CD14-positive monocyte (primary cell): Measurements from ENCODE around the gene PCDHA2. TPM values are rescaled to one million over a fixed set of nuclear protein-coding genes. Genes with fewer than 3 reads are reported as not detected.
"Not testable (repeated sequence)": the region's sequence is repeated elsewhere in the genome, so short reads cannot be mapped to it uniquely, and the experiment has no call there.

Source experiments
- DNase-seq, 3 donors: peaks; one replicate each; pipeline ENCODE4 v3.0.0-alpha.2; 2011 to 2022
- H2AFZ ChIP-seq: 2 replicates; pipeline ENCODE4 v1.6.0; 2012; ENCODE audit warnings: mild to moderate bottlenecking, low read depth, low read length, inconsistent platforms; ENCODE audit not compliant: insufficient read depth, poor library complexity, severe bottlenecking
- H3K27ac ChIP-seq, 2 donors: 1 replicate in 1 of 2; 2 replicates in 1 of 2; pipeline ENCODE4 v1.5.1; 2012 to 2013; ENCODE audit warnings: low read length in 2 of 2, control low read depth in 1 of 2, inconsistent platforms in 1 of 2, low read depth in 1 of 2, mild to moderate bottlenecking in 1 of 2
- H3K27me3 ChIP-seq, 2 donors: one replicate each; pipeline versions ENCODE4 v1.6.0 to v1.6.1; 2011 to 2013; ENCODE audit warnings: low read length in 2 of 2; ENCODE audit not compliant: control insufficient read depth in 2 of 2, insufficient read depth in 2 of 2
- H3K36me3 ChIP-seq, 2 donors: replicated peaks in 1 of 2; 1 replicate in 1 of 2; 2 replicates in 1 of 2; pipeline versions ENCODE4 v1.5.1 to v1.6.1; 2012 to 2013; ENCODE audit warnings: low read length in 2 of 2, control low read depth in 1 of 2, inconsistent platforms in 1 of 2, mild to moderate bottlenecking in 1 of 2; ENCODE audit not compliant: insufficient read depth in 2 of 2, control insufficient read depth in 1 of 2
- H3K4me1 ChIP-seq, 2 donors: 1 replicate in 1 of 2; 2 replicates in 1 of 2; pipeline versions ENCODE4 v1.5.1 to v1.6.1; 2012 to 2013; ENCODE audit warnings: low read length in 2 of 2, control low read depth in 1 of 2, inconsistent platforms in 1 of 2, mild to moderate bottlenecking in 1 of 2, moderate library complexity in 1 of 2; ENCODE audit not compliant: insufficient read depth in 2 of 2, control insufficient read depth in 1 of 2
- H3K4me2 ChIP-seq: replicated peaks from 2 replicates; pipeline ENCODE3; 2012; ENCODE audit warnings: low read length, moderate library complexity, mild to moderate bottlenecking; ENCODE audit not compliant: poor library complexity, severe bottlenecking; ENCODE audit errors: extremely low read depth
- H3K4me3 ChIP-seq, 3 experiments: fragments of 200-600 bp in 1 of 3; sonication (generic) in 1 of 3; replicated peaks in 1 of 3; 1 replicate in 2 of 3; 2 replicates in 1 of 3; pipeline ENCODE4 v1.5.1; 2011 to 2013; ENCODE audit warnings: low read length in 3 of 3, mild to moderate bottlenecking in 3 of 3, control low read depth in 2 of 3, low read depth in 2 of 3, inconsistent platforms in 1 of 3, moderate library complexity in 1 of 3
- H3K79me2 ChIP-seq: 2 replicates; pipeline ENCODE4 v1.6.0; 2012; ENCODE audit warnings: mild to moderate bottlenecking, control low read depth, inconsistent platforms, low read length, moderate library complexity; ENCODE audit not compliant: insufficient read depth
- H3K9ac ChIP-seq: 2 replicates; pipeline ENCODE4 v1.6.0; 2017; ENCODE audit warnings: low read length, mild to moderate bottlenecking; ENCODE audit not compliant: insufficient read depth, poor library complexity, severe bottlenecking
- H3K9me3 ChIP-seq, 2 donors: replicated peaks in 1 of 2; 1 replicate in 1 of 2; 2 replicates in 1 of 2; pipeline versions ENCODE4 v1.5.1 to v1.6.1; 2012 to 2013; ENCODE audit warnings: low read length in 2 of 2, control low read depth in 1 of 2; ENCODE audit not compliant: control insufficient read depth in 1 of 2, insufficient read depth in 1 of 2
- H4K20me1 ChIP-seq: 2 replicates; pipeline ENCODE4 v1.6.0; 2012; ENCODE audit warnings: mild to moderate bottlenecking, low read length, control low read depth, moderate library complexity; ENCODE audit not compliant: insufficient read depth
- H3K27ac Mint-ChIP-seq, 7 donors: one replicate each; pipeline ENCODE4 v1.8.0; 2020; ENCODE audit warnings: mild to moderate bottlenecking in 7 of 7, mixed read lengths in 7 of 7, moderate library complexity in 6 of 7, inconsistent platforms in 2 of 7
- H3K27me3 Mint-ChIP-seq, 3 donors: one replicate each; pipeline ENCODE4 v1.8.0; 2021 to 2022; ENCODE audit warnings: low read depth in 3 of 3, mild to moderate bottlenecking in 3 of 3, mixed read lengths in 3 of 3, moderate library complexity in 3 of 3, inconsistent platforms in 1 of 3
- H3K36me3 Mint-ChIP-seq, 2 donors: one replicate each; pipeline ENCODE4 v1.8.0; 2020; ENCODE audit warnings: mixed read lengths in 2 of 2, inconsistent platforms in 1 of 2, mild to moderate bottlenecking in 1 of 2
- H3K4me1 Mint-ChIP-seq: one replicate; pipeline ENCODE4 v1.8.0; 2020; ENCODE audit warnings: mild to moderate bottlenecking, mixed read lengths
- H3K4me3 Mint-ChIP-seq, 2 donors: one replicate each; pipeline ENCODE4 v1.8.0; 2020; ENCODE audit warnings: mild to moderate bottlenecking in 2 of 2, mixed read lengths in 2 of 2, moderate library complexity in 1 of 2
- H3K9me3 Mint-ChIP-seq, 7 donors: one replicate each; pipeline ENCODE4 v1.8.0; 2020 to 2022; ENCODE audit warnings: mixed read lengths in 7 of 7, mild to moderate bottlenecking in 6 of 7, moderate library complexity in 6 of 7, inconsistent platforms in 2 of 7
- CTCF ChIP-seq: fragments of 200-600 bp; IDR thresholded peaks from one replicate; pipeline ENCODE4 v1.8.0; 2022; ENCODE audit warnings: antibody characterized with exemption, mild to moderate bottlenecking
- WGBS: methylation state at CpG from one replicate; pipeline ENCODE4 v1.1.5; 2013; ENCODE audit warnings: missing lambda C conversion rate; ENCODE audit not compliant: insufficient coverage; 5-methylcytosine and 5-hydroxymethylcytosine counted together
- intact Hi-C, 2 donors: fragments of 100-400 bp; cut with micrococcal nuclease; formaldehyde crosslinking; loops; one replicate each; pipeline versions ENCODE4 v1.15.0 to v1.15.1; 2023
- polyA plus RNA-seq, 3 donors: library from polyadenylated mRNA; depleted of rRNA in 1 of 3; unstranded in 2 of 3; stranded (reverse) in 1 of 3; fragments of 300-500 nt in 2 of 3; fragments of >200 nt in 1 of 3; fragmentation: Illumina TruSeq in 2 of 3; gene quantifications; 1 replicate in 2 of 3; 2 replicates in 1 of 3; pipeline ENCODE4 v1.2.3, GENCODE V29; 2012 to 2021

The PCDHA2 gene
- polyA plus RNA-seq, 3 donors, result not detected

- no peak within 1 kb of the TSS for H3K4me3 ChIP-seq
- WGBS, result 20% methylated on average over 1 of the region's 8 CpGs
- H3K27ac Mint-ChIP-seq, result no peak within 1 kb of the TSS
- intact Hi-C loops, result no loop called here
- H3K27me3 ChIP-seq, result peaks cover 0 to 19% of the 10 kb centered on the region in 2 donors
- H3K4me1 ChIP-seq, result no peaks in the 10 kb centered on the region
- no peaks in the 10 kb centered on the region for H4K20me1 ChIP-seq
- H3K36me3 ChIP-seq, result no peaks in the 10 kb centered on the region
- peaks cover 0 to 9% of the 10 kb centered on the region in 2 donors for H3K36me3 Mint-ChIP-seq
- peaks cover 10 to 35% (median 23%) of the 10 kb centered on the region in 3 donors for H3K27me3 Mint-ChIP-seq
- H3K4me1 Mint-ChIP-seq, result no peaks in the 10 kb centered on the region
- DNase-seq, result no peak
- H3K9me3 Mint-ChIP-seq, result peaks cover 35 to 56% (median 47%) of the 10 kb centered on the region in 7 donors
- H3K9me3 ChIP-seq, result peaks cover 38 to 63% of the 10 kb centered on the region in 2 donors
- H3K9ac ChIP-seq, result no peak within 1 kb of the TSS
- H2AFZ ChIP-seq, result no peak within 1 kb of the TSS
- no peak for TF ChIP-seq CTCF
- H3K27ac ChIP-seq, result no peak within 1 kb of the TSS
- no peak within 1 kb of the TSS for H3K4me2 ChIP-seq
- H3K79me2 ChIP-seq, result no peaks in the 10 kb centered on the region
- peak within 1 kb of the TSS in 1 of 2 donors; percentile 53 for H3K4me3 Mint-ChIP-seq
Measured at GRCh38 chr5:140833993-140834392, 39.3 kb downstream of the PCDHA2 start, which contains the start of gene PCDHA7. PCDHA7 (plus strand) TSS chr5:140834269; CDS start chr5:140834384, 115 bp downstream.

DNA sequence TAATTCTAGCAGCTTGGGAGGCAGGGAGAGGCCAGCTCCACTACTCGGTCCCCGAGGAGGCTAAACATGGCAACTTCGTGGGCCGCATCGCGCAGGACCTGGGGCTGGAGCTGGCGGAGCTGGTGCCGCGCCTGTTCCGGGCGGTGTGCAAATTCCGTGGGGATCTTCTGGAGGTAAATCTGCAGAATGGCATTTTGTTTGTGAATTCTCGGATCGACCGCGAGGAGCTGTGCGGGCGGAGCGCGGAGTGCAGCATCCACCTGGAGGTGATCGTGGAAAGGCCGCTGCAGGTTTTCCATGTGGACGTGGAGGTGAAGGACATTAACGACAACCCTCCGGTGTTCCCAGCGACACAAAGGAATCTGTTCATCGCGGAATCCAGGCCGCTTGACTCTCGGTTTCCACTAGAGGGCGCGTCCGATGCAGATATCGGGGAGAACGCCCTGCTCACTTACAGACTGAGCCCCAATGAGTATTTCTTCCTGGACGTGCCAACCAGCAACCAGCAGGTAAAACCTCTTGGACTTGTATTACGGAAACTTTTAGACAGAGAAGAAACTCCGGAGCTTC is 39.9 kb downstream of the PCDHA2 start:
- H3K9ac ChIP-seq, H3K4me2 ChIP-seq, DNase-seq, H3K4me1 ChIP-seq, intact Hi-C loops, H3K79me2 ChIP-seq, H2AFZ ChIP-seq, H3K36me3 Mint-ChIP-seq, H3K36me3 ChIP-seq, H3K4me3 ChIP-seq, H4K20me1 ChIP-seq, H3K27ac Mint-ChIP-seq, H3K4me1 Mint-ChIP-seq, H3K27ac ChIP-seq: not testable (repeated sequence)
- WGBS, result 25% methylated on average over 23 of the region's 38 CpGs
- H3K9me3 ChIP-seq, result peaks cover 33 to 61% of the 10 kb centered on the region in 2 donors
- H3K27me3 ChIP-seq, result peaks cover 0 to 19% of the 10 kb centered on the region in 2 donors
- Mint-ChIP-seq H3K27me3 (peaks cover 10 to 30% (median 20%) of the 10 kb centered on the region in 3 donors), H3K4me3 (peak overlapping the region in 1 of 2 donors; percentile 53), H3K9me3 (peaks cover 30 to 55% (median 42%) of the 10 kb centered on the region in 7 donors)
